Natural killer cell (primary cell): ENCODE data around the gene CEP250. TPM values are rescaled to one million over a fixed set of nuclear protein-coding genes. Genes with fewer than 3 reads are reported as not detected.

ENCODE experiments used
- ATAC-seq, 3 donors: fragments of 150-1000 bp in 2 of 3; fragments of 200-7000 bp in 1 of 3; cut with Tn5 transposase; 1 replicate in 1 of 3; 2 replicates in 2 of 3; pipeline ENCODE4 v1.10.0; 2021; ENCODE audit warnings: mild to moderate bottlenecking in 2 of 3, moderate library complexity in 2 of 3
- DNase-seq, 2 donors: peaks; one replicate each; pipeline versions ENCODE4 v3.0.0 to v3.0.0-alpha.2; 2013 to 2021; ENCODE audit warnings: mixed read lengths in 1 of 2
- H3K27ac ChIP-seq: one replicate; pipeline ENCODE4 v1.5.1; 2013; ENCODE audit warnings: mild to moderate bottlenecking, low read length
- H3K27me3 ChIP-seq: one replicate; pipeline ENCODE4 v1.6.1; 2013; ENCODE audit warnings: low read length; ENCODE audit not compliant: control insufficient read depth, insufficient read depth
- H3K36me3 ChIP-seq: one replicate; pipeline ENCODE4 v1.6.1; 2013; ENCODE audit warnings: low read length; ENCODE audit not compliant: control insufficient read depth, insufficient read depth
- H3K4me1 ChIP-seq: one replicate; pipeline ENCODE4 v1.6.1; 2013; ENCODE audit warnings: low read length; ENCODE audit not compliant: control insufficient read depth, insufficient read depth
- H3K4me3 ChIP-seq: one replicate; pipeline ENCODE4 v1.5.1; 2013; ENCODE audit warnings: low read length
- H3K9me3 ChIP-seq: one replicate; pipeline ENCODE4 v1.6.1; 2013; ENCODE audit warnings: low read length; ENCODE audit not compliant: control insufficient read depth, insufficient read depth
- H3K27ac Mint-ChIP-seq, 2 donors: one replicate each; pipeline ENCODE4 v1.8.0; 2022; ENCODE audit warnings: mild to moderate bottlenecking in 2 of 2, mixed read lengths in 2 of 2, moderate library complexity in 1 of 2
- H3K27me3 Mint-ChIP-seq, 2 donors: one replicate each; pipeline ENCODE4 v1.8.0; 2022; ENCODE audit warnings: low read depth in 2 of 2, mixed read lengths in 2 of 2
- H3K36me3 Mint-ChIP-seq: one replicate; pipeline ENCODE4 v1.8.0; 2022; ENCODE audit warnings: mixed read lengths
- H3K4me1 Mint-ChIP-seq, 2 donors: one replicate each; pipeline ENCODE4 v1.8.0; 2022; ENCODE audit warnings: mixed read lengths in 2 of 2
- H3K4me3 Mint-ChIP-seq: one replicate; pipeline ENCODE4 v1.8.0; 2022; ENCODE audit warnings: mild to moderate bottlenecking, moderate library complexity, mixed read lengths
- H3K9me3 Mint-ChIP-seq, 2 donors: one replicate each; pipeline ENCODE4 v1.8.0; 2022; ENCODE audit warnings: mixed read lengths in 2 of 2
- CTCF ChIP-seq: fragments of 200-600 bp; IDR thresholded peaks from one replicate; pipeline ENCODE4 v1.8.0; 2022; ENCODE audit warnings: antibody characterized with exemption
- WGBS: methylation state at CpG from one replicate; pipeline ENCODE4 v1.1.7; 2013; ENCODE audit warnings: missing lambda C conversion rate; ENCODE audit not compliant: insufficient coverage; 5-methylcytosine and 5-hydroxymethylcytosine counted together
- intact Hi-C: fragments of 100-400 bp; cut with micrococcal nuclease; formaldehyde crosslinking; loops from one replicate; pipeline ENCODE4 v1.14.2; 2022
- total RNA-seq, 4 donors: library from RNA; stranded (reverse); fragments of 120-200 nt in 1 of 4; gene quantifications; one replicate each; pipeline versions ENCODE4 v1.2.3 to v1.2.4, GENCODE V29; 2013 to 2022

CEP250 gene
- total RNA-seq, 3 donors from 2014 or later (not counting 1 experiment from before 2014, with no cell fraction given) = 61.5 to 91.8 (median 80.8) TPM

GRCh38 chr20:35568645-35569044 is 113.2 kb downstream of the CEP250 start:
- TF ChIP-seq CTCF = no peak
- Mint-ChIP-seq H3K4me1 (no peaks in the 10 kb centered on the region), H3K4me3 (no peak overlapping the region), H3K27me3 (peaks cover 8% of the 10 kb centered on the region in 2 donors), H3K9me3 (peaks cover 2 to 3% of the 10 kb centered on the region in 2 donors), H3K36me3 (peaks cover 8% of the 10 kb centered on the region), H3K27ac (no peak overlapping the region)
- Histone ChIP-seq H3K4me3 (no peak overlapping the region), H3K27me3 (no peaks in the 10 kb centered on the region), H3K27ac (no peak overlapping the region), H3K4me1 (no peaks in the 10 kb centered on the region), H3K9me3 (no peaks in the 10 kb centered on the region), H3K36me3 (no peaks in the 10 kb centered on the region)
- ATAC-seq (no peak), DNase-seq (peak in 1 of 2 donors; percentile 31)
- intact Hi-C loops = no loop called here
- WGBS = 12% methylated on average over 2 of the region's 2 CpGs

Other genes starting within 250 kb of the CEP250 start
- under 1 TPM; 0.14 to 0.18 (median 0.16) TPM for gene MMP24, start 228.9 kb upstream of the CEP250 start, total RNA-seq
- gene MMP24OS, start 177.5 kb upstream of the CEP250 start, total RNA-seq = 10 to 100 TPM; 76.5 to 92.7 (median 86.6) TPM
- gene EIF6, start 170.8 kb upstream of the CEP250 start, total RNA-seq = 10 to 100 TPM; 73.9 to 81.4 (median 79.0) TPM
- gene FAM83C, start 163.2 kb upstream of the CEP250 start, total RNA-seq = not detected
- 10 to 100 TPM; 22.2 to 39.7 (median 27.7) TPM for gene UQCC1, start 43.6 kb upstream of the CEP250 start, total RNA-seq
- not detected for gene GDF5, start 17.4 kb upstream of the CEP250 start, total RNA-seq
- not detected for gene C20orf173, start 74.1 kb downstream of the CEP250 start, total RNA-seq
- 100 to 1,000 TPM; 128 to 130 (median 129) TPM for gene ERGIC3, start 86.5 kb downstream of the CEP250 start, total RNA-seq
- gene SPAG4, start 160.2 kb downstream of the CEP250 start, total RNA-seq = 10 to 100 TPM; 11.2 to 16.2 (median 11.9) TPM
- gene CPNE1, start 209.3 kb downstream of the CEP250 start, total RNA-seq = 100 to 1,000 TPM; 298 to 342 (median 334) TPM
- gene RBM12, start 209.3 kb downstream of the CEP250 start, total RNA-seq = 100 to 1,000 TPM in 1 of 3 donors, 10 to 100 TPM in 2; 80.9 to 112 (median 89.4) TPM
- gene NFS1, start 243.8 kb downstream of the CEP250 start, total RNA-seq = 10 to 100 TPM; 11.3 to 20.8 (median 16.0) TPM
- gene ROMO1, start 243.8 kb downstream of the CEP250 start, total RNA-seq = 10 to 100 TPM; 38.3 to 49.7 (median 40.5) TPM